PFSK-1 (cell line): Measurements from ENCODE around the gene PCK2.

Experiments
- FOXP2 ChIP-seq: optimal IDR thresholded peaks from 2 replicates; pipeline ENCODE3; 2011; ENCODE audit warnings: borderline replicate concordance, control low read depth, inconsistent platforms; ENCODE audit not compliant: insufficient read depth; ENCODE audit errors: extremely low read length, extremely low read depth
- POLR2AphosphoS5 ChIP-seq: IDR thresholded peaks from 2 replicates; pipeline ENCODE4 v1.6.1; 2012; ENCODE audit warnings: low read depth, mild to moderate bottlenecking, control low read depth, low read length, moderate library complexity
- SIN3A ChIP-seq: IDR thresholded peaks from 2 replicates; pipeline ENCODE4 v1.6.1; 2012; ENCODE audit warnings: mild to moderate bottlenecking, low read length, moderate library complexity, borderline replicate concordance; ENCODE audit not compliant: insufficient read depth
- TAF1 ChIP-seq: IDR thresholded peaks from 2 replicates; pipeline ENCODE4 v1.6.1; 2012; ENCODE audit warnings: low read length, control low read depth, borderline replicate concordance; ENCODE audit not compliant: insufficient read depth
- TF ChIP-seq, protein P1 (sequence below), 2 experiments: IDR thresholded peaks; 2 replicates each; pipeline versions ENCODE4 v1.6.1 to v1.8.0; 2011 to 2012; ENCODE audit warnings: low read depth in 2 of 2, low read length in 2 of 2, control low read depth in 1 of 2, inconsistent platforms in 1 of 2, mild to moderate bottlenecking in 1 of 2, moderate library complexity in 1 of 2; ENCODE audit not compliant: insufficient read depth in 1 of 2

Gene PCK2

DNA sequence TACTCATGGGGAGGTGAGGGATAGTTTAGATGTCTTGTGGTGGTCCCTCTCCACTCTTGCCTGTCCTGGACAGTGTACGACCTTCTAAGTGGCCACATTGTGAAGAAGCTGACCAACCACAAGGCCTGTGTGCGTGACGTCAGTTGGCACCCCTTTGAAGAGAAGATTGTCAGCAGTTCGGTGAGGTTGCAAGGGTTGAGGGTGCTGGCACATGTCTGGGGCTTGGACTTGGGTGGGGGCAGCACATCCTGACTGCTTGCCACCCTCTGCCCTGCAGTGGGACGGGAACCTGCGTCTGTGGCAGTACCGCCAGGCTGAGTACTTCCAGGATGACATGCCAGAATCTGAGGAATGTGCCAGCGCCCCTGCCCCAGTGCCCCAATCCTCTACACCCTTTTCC, 28.8 kb downstream of the PCK2 start:
- no peak for TF ChIP-seq SIN3A
- TF ChIP-seq POLR2AphosphoS5, result no peak
- TF ChIP-seq, protein P1, sequence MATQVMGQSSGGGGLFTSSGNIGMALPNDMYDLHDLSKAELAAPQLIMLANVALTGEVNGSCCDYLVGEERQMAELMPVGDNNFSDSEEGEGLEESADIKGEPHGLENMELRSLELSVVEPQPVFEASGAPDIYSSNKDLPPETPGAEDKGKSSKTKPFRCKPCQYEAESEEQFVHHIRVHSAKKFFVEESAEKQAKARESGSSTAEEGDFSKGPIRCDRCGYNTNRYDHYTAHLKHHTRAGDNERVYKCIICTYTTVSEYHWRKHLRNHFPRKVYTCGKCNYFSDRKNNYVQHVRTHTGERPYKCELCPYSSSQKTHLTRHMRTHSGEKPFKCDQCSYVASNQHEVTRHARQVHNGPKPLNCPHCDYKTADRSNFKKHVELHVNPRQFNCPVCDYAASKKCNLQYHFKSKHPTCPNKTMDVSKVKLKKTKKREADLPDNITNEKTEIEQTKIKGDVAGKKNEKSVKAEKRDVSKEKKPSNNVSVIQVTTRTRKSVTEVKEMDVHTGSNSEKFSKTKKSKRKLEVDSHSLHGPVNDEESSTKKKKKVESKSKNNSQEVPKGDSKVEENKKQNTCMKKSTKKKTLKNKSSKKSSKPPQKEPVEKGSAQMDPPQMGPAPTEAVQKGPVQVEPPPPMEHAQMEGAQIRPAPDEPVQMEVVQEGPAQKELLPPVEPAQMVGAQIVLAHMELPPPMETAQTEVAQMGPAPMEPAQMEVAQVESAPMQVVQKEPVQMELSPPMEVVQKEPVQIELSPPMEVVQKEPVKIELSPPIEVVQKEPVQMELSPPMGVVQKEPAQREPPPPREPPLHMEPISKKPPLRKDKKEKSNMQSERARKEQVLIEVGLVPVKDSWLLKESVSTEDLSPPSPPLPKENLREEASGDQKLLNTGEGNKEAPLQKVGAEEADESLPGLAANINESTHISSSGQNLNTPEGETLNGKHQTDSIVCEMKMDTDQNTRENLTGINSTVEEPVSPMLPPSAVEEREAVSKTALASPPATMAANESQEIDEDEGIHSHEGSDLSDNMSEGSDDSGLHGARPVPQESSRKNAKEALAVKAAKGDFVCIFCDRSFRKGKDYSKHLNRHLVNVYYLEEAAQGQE (IDR thresholded peaks at IDR 0.05; ENCODE audit: insufficient read depth in 1 of 2, low read depth in 2 of 2, low read length in 2 of 2), result no peak
- no peak for TF ChIP-seq TAF1
- TF ChIP-seq FOXP2, result no peak

DNA sequence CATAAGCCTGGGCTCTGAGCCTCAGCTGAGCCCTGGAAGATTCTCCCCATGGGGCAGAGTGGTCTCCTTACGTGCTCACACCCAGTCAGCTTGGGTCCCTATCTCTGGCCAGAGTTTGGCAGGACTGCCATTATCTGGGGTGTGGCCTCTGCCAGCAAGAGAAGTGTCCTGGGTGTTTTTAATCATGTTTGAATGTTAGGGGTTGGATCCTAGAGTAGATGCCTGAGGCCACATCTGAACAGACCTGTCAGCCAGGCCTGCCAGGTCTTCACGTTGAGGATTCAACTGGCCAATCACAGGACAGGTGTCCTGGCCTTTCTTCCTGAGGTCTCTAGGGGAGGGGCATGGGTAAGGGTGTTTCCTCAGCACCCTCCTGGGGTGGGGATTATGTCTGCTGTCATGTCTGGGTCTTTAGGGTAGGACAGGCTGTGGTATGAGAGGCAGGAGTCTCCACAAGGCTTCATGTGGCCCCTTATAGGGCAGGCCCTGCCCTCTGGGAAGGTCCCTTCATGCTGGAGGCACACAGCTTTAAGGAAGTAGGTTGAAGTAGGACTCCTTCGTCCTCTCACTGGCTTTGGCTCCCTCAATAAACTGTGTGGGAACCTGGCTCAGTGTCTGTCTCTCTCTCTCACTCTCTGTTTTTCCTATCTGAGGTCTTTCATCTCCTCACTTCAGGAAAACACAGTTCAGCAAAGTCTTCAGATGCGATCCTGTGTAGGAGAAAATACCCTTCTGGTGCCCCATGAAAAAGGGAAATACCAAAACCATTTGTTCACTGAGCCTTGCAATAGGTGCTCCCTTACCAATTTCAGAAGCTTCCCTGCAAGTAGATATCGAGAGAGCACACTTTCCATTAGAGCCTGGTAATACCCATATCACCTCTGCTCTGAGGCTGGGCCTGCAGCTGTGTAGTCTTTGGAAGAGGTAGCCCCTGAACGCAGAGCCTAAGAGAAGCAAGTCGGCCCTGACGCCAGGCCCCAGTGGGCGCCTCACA, 29.6 kb downstream of the PCK2 start:
- TF ChIP-seq POLR2AphosphoS5, result no peak
- no peak for TF ChIP-seq TAF1
- no peak for TF ChIP-seq SIN3A
- TF ChIP-seq, protein P1 (IDR thresholded peaks at IDR 0.05; ENCODE audit: insufficient read depth in 1 of 2, low read depth in 2 of 2, low read length in 2 of 2), result no peak
- no peak for TF ChIP-seq FOXP2

DNA sequence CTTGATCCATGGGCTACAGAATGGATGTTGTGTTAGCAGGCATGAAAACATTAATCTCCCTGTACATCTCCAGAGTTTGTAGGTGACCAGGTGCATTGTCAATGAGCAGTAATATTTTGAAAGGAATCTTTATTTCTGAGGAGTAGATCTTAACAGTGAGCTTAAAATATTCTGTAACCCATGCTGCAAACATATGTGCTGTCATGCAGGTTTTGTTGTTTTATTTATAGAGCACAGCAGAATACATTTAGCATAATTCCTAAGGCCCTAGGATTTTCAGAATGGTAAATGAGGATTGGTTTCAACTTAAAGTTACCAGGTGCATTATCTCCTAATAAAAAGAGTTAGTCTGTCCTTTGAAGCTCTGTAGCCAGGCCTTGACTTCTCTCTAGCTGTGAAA, 32.8 kb downstream of the PCK2 start:
- TF ChIP-seq POLR2AphosphoS5, result no peak
- TF ChIP-seq FOXP2, result no peak
- TF ChIP-seq TAF1, result no peak
- TF ChIP-seq, protein P1 (IDR thresholded peaks at IDR 0.05; ENCODE audit: insufficient read depth in 1 of 2, low read depth in 2 of 2, low read length in 2 of 2), result no peak
- no peak for TF ChIP-seq SIN3A

DNA sequence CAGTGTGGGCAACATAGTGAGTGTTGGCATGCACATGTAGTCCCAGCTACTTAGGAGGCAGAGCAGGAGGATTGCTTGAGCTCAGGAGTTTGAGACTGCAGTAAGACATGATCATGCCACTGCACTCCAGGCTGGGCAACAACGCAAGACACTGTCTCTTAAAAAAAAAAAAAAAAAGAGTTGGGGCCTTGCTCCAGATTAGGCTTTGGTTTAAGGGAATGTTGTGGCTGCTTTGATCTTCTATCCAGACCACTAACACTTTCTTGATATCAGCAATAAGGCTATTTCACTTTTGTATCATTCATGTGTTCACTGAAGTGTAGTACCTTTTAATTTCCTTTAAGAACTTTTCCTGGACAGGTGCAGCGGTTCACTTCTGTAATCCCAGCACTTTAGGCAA, 33.6 kb downstream of the PCK2 start:
- TF ChIP-seq TAF1, result no peak
- no peak for TF ChIP-seq FOXP2
- no peak for TF ChIP-seq SIN3A
- TF ChIP-seq POLR2AphosphoS5, result no peak
- TF ChIP-seq, protein P1 (IDR thresholded peaks at IDR 0.05; ENCODE audit: insufficient read depth in 1 of 2, low read depth in 2 of 2, low read length in 2 of 2), result no peak
